PFSK-1 (cell line): ENCODE results near the gene TBC1D8.

Source experiments
- FOXP2 ChIP-seq: optimal IDR thresholded peaks from 2 replicates; pipeline ENCODE3; 2011; ENCODE audit warnings: borderline replicate concordance, control low read depth, inconsistent platforms; ENCODE audit not compliant: insufficient read depth; ENCODE audit errors: extremely low read length, extremely low read depth
- POLR2AphosphoS5 ChIP-seq: IDR thresholded peaks from 2 replicates; pipeline ENCODE4 v1.6.1; 2012; ENCODE audit warnings: low read depth, mild to moderate bottlenecking, control low read depth, low read length, moderate library complexity
- SIN3A ChIP-seq: IDR thresholded peaks from 2 replicates; pipeline ENCODE4 v1.6.1; 2012; ENCODE audit warnings: mild to moderate bottlenecking, low read length, moderate library complexity, borderline replicate concordance; ENCODE audit not compliant: insufficient read depth
- TAF1 ChIP-seq: IDR thresholded peaks from 2 replicates; pipeline ENCODE4 v1.6.1; 2012; ENCODE audit warnings: low read length, control low read depth, borderline replicate concordance; ENCODE audit not compliant: insufficient read depth
- TF ChIP-seq, protein P1 (sequence below), 2 experiments: IDR thresholded peaks; 2 replicates each; pipeline versions ENCODE4 v1.6.1 to v1.8.0; 2011 to 2012; ENCODE audit warnings: low read depth in 2 of 2, low read length in 2 of 2, control low read depth in 1 of 2, inconsistent platforms in 1 of 2, mild to moderate bottlenecking in 1 of 2, moderate library complexity in 1 of 2; ENCODE audit not compliant: insufficient read depth in 1 of 2

TBC1D8 gene

GRCh38 chr2:101114815-101115214 lies 36.4 kb downstream of the TBC1D8 start:
- TF ChIP-seq SIN3A (no peak), POLR2AphosphoS5 (no peak), FOXP2 (no peak), TAF1 (no peak)
- TF ChIP-seq, protein P1, sequence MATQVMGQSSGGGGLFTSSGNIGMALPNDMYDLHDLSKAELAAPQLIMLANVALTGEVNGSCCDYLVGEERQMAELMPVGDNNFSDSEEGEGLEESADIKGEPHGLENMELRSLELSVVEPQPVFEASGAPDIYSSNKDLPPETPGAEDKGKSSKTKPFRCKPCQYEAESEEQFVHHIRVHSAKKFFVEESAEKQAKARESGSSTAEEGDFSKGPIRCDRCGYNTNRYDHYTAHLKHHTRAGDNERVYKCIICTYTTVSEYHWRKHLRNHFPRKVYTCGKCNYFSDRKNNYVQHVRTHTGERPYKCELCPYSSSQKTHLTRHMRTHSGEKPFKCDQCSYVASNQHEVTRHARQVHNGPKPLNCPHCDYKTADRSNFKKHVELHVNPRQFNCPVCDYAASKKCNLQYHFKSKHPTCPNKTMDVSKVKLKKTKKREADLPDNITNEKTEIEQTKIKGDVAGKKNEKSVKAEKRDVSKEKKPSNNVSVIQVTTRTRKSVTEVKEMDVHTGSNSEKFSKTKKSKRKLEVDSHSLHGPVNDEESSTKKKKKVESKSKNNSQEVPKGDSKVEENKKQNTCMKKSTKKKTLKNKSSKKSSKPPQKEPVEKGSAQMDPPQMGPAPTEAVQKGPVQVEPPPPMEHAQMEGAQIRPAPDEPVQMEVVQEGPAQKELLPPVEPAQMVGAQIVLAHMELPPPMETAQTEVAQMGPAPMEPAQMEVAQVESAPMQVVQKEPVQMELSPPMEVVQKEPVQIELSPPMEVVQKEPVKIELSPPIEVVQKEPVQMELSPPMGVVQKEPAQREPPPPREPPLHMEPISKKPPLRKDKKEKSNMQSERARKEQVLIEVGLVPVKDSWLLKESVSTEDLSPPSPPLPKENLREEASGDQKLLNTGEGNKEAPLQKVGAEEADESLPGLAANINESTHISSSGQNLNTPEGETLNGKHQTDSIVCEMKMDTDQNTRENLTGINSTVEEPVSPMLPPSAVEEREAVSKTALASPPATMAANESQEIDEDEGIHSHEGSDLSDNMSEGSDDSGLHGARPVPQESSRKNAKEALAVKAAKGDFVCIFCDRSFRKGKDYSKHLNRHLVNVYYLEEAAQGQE (IDR thresholded peaks at IDR 0.05; ENCODE audit: insufficient read depth in 1 of 2, low read depth in 2 of 2, low read length in 2 of 2) = no peak

- TF ChIP-seq SIN3A (no peak), FOXP2 (no peak), POLR2AphosphoS5 (no peak), TAF1 (no peak)
- TF ChIP-seq, protein P1 (IDR thresholded peaks at IDR 0.05; ENCODE audit: insufficient read depth in 1 of 2, low read depth in 2 of 2, low read length in 2 of 2) = no peak
Observed at GRCh38 chr2:101114268-101114783, 36.9 kb downstream of the TBC1D8 start.

DNA sequence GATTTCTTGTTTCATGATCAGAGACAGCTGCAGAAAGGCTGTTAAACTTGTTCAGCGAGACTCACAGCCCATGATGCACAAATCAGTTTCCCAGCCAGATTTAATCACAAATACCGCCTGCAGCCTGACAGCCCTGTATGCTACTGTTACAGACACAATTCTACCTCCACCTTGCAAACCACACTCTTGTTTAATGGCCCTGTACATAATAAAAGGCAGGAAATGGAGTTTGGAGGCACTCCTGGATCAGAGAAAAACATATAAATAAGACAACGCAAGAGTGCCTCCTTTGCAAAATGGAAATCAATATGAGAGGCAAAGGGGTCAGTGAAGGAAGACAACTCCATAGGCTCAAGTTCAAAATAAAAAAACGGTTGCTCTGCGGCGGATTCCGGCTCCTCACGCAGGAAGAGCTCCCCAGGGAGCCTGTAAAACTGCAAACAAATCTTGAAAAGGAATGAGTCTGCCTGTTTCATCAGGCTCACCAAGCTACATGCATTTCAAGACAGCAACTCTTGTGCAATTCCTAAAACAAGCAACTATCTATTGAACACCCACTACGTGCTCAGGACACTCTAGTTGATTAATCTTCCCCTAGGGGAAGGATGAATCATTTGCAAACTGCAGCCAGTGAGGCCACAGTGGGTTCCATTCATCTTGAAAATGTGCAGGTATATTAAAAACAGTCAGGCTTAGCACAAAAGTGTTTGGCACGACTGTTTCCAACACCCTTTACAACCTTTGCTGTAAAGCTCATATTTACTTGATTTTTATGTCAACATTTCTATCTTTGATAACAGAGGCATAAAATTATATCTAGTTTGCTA lies 37.5 kb downstream of the TBC1D8 start:
- TF ChIP-seq FOXP2 = no peak
- 0 out of 2 replicates have a peak, but pooled peaks have one; percentile 24 for TF ChIP-seq POLR2AphosphoS5

DNA sequence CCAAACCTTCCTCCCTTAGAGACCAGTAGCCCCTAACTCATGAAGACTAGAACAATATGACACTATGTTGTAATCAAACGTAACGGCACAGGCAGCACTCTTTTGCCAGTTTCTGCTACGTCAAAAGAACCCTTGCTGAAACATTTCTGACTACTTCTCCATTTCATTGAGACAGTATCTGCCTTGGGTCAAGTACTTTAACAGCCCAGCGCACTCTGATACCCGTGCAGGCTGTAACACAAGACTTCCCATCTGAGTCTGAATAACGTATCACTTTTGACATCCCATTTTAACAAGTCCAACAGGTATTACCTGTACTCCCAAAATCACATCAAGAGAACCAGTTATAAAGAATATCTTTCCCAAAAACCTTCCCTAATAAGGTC lies 38.4 kb downstream of the TBC1D8 start:
- TF ChIP-seq TAF1 (no peak), POLR2AphosphoS5 (no peak), FOXP2 (no peak), SIN3A (no peak)
- TF ChIP-seq, protein P1 (IDR thresholded peaks at IDR 0.05; ENCODE audit: insufficient read depth in 1 of 2, low read depth in 2 of 2, low read length in 2 of 2) = no peak

DNA sequence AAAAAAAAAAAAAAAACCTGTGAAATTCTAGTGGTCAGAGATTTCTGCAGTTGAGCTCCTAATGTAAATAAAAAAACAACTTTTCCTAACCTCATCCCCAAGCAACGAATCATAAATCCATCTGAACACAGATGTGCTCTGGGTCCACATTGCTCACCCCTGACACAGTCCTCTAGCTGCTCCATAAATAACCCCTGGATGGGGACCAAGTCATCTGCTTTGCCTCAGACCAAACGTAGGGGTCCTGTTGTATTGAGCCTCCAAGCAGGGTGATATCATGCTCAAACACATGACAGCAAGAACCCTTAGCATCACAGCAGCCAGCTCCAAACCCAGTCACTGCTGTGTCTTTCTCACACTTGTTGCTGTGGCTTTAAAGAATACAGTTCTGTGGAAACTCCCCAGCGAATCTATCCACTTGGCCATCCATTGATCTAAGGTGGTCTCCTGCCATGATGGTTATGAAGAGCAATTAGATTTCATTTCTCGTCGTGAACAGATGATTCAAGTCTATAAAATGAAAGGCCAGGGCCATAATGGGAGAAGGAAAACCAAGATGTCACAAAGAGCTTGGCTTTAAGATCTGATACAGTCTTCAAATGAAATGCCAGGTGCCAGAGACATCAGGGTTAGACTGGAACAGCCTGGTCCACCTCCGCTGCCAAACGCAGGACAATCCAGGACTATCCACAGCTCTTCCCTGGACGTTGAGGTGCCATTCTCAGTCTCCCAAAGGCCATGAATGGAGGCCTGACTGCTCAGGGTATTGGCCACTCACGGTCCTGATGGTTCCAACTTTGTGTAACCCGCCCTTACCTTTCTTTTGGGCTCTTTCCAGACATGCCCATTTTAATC lies 39.0 kb downstream of the TBC1D8 start:
- TF ChIP-seq POLR2AphosphoS5 (no peak), FOXP2 (no peak), TAF1 (no peak), SIN3A (no peak)
- TF ChIP-seq, protein P1 (IDR thresholded peaks at IDR 0.05; ENCODE audit: insufficient read depth in 1 of 2, low read depth in 2 of 2, low read length in 2 of 2) = no peak
